ENCODE results near the gene FHIT.

Gene FHIT

DNA sequence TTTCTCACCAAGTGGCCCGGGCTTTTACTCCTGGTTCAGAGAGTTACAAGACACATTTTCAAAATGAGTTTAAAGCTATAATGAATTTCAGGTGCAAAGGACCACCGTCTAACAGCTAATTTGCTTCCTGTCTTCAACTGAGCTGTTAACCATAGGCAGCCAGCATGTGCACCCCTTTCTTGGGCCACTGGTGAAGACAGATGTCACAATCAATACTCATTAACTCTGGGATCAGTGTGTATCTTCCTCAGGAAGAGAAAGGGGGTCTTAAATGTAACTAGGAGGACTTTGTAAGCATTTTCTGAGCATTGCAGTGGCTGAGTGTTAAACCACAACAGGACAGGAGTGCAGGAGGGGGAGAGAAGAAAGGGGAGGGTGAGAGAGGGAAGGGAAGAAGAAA, 1450.8 kb downstream of the FHIT start:
- no peak for DNase-seq (ENCODE audit: low read depth, low spot score)

DNA sequence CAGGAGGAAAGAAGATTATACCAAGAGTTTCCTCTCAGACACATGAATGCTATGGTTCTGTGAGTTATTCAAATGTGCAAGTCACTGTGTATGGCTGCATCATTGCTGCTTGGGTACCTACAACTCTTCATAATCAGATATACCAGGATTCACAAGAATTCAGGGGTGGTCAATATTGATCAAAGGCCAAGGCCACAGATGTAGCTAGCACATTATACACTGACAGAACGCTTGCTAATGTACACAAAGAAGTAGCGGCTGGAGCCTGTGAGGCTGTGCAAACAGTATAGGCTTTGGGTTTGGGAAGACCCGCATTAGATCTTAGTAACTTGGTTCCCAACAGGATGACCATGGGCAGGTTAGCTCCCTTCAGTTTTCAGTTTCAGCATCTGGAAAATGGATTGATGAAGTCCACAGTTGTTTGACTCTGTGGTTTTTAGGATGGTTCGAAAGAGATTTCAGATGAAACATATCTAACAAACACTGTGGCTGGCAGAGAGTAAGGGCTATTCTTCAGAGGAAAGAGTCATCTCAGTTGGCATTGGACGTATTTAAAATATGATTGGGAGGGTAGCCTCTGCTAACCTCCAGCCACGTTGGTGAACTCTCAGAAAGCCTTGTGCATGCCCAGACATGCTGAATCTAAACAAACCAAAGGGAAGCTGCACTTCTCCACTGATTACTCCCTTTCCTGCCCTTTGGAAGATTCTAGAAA, 1452.7 kb downstream of the FHIT start:
- DNase-seq (ENCODE audit: low read depth, low spot score) = no peak

DNA sequence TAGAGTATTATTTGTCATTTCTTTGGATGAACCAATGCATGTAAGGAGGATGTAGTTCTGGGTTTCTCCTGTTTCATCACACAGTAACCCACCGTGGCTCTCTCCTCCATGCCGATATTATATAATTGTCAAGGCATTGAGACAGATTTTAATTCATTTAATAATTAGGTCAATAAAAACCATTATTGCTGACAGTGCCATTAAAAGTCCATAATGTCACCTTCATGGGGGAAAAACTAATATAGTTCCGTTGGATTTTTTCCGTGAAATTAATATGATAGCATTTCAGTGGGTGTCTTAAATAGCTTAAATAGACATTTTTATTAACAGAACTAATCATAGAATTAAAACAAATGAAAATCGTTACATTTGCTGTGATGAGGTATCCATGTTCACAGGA, 1453.7 kb downstream of the FHIT start:
- no peak for DNase-seq (ENCODE audit: low read depth, low spot score)

DNA sequence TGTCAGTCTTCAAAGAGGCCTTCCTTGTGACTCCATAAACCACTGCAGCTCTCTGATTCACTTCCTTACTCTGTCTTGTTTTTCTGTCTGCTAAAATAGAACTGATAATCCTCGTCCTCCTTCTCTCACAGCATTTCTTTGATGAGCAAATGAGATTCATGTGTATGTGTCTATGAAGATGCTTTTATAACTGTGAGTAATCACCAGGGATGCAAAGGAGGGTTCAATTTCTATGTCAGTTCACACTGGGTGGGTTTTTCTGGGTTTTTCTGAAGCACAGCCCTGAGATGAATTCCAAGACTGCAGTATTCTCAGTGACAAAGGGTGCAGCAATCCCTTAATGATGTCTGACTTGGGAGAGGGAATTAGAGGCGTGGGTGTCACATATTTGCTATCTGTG, 1454.8 kb downstream of the FHIT start:
- no peak for DNase-seq (ENCODE audit: low read depth, low spot score)

DNA sequence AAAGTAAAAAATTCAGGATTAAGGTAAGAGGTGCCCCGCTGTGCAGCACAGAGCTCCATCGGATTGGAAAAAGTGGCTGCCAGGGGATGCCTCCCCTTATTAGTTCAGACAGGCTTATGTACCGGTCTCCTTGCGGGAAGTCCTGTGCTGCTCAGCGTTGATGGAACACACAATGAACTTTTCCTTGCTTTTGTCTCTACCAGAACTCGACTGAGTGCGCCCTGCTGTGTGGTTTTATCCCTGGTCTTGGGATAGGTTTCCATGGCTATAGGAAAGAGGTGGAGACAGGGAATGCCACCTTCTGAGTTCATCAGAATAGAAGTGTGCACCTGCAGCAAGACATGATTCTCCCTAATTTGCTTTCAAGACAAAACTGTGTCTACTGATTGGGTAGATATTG, 1455.5 kb downstream of the FHIT start:
- no peak for DNase-seq (ENCODE audit: low read depth, low spot score)

DNA sequence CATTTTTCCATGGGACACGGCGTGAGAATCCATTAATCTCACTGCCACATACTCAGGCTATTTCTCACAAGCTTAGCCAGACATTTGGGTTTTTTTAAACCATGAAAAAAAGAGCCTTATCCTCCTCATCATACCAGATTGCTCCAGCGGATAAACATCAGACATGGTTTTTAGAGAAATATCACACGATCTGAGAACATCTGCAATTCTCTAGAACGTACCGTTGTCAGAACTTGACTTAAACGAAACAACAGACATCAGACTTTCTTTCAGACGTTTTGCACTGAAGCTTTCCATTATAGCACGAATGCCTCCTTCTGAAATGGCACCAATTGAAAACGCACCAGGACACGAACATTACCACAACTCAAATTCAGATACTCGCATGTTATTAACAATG, 1457.3 kb downstream of the FHIT start:
- no peak for DNase-seq (ENCODE audit: low read depth, low spot score)

DNA sequence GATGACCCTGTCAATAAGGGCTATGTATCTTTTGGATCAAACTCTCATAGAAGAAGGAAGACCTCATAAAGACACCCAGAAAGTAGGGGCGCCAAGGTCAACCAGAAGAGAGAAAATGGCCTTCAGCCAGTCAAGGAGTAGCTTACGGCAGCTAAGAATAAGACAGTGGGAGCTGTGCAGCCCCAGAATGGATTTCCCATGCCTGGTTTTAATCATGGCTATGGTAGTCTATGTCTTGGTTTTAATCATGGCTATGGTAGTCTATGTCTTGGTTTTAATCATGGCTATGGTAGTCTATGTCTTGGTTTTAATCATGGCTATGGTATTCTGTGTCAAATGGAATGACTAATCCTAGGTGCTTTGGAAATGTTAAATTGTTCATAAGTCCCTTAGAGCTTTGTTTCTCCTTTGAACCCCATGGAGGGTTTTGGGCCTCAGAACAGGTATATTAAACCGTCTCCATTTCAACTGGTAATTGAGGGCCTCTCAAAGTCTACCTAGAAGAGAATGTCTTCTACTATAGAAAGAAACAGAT, 1459.4 kb downstream of the FHIT start:
- DNase-seq (ENCODE audit: low read depth, low spot score) = no peak

- DNase-seq (ENCODE audit: low read depth, low spot score) = no peak
These were observed 1461.0 kb downstream of the FHIT start for GRCh38 chr3:59790241-59790640.

GRCh38 chr3:59788801-59789200, 1462.5 kb downstream of the FHIT start:
- no peak for DNase-seq (ENCODE audit: low read depth, low spot score)

DNA sequence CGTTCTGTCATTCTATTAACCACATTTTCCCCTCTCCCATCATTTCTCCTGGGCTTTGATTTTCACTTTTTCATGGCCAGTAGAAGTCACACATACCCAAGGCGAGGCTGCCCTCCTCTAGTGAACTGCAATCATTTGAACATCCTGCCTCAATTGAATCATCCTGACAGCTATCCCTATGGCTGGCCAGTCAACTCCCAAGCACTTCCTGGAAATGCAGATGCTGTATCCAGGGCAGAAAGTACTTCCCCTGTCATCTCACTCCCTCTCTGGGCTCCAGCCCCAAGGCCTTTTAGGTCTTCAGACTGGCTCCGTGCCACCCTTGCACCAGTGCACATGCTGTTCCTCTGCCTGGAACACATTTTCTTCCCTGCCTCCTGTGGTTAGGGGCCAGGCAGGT, 1463.1 kb downstream of the FHIT start:
- no peak for DNase-seq (ENCODE audit: low read depth, low spot score)

- DNase-seq (ENCODE audit: low read depth, low spot score) = no peak
These were observed 1464.9 kb downstream of the FHIT start for GRCh38 chr3:59786374-59786773.

DNA sequence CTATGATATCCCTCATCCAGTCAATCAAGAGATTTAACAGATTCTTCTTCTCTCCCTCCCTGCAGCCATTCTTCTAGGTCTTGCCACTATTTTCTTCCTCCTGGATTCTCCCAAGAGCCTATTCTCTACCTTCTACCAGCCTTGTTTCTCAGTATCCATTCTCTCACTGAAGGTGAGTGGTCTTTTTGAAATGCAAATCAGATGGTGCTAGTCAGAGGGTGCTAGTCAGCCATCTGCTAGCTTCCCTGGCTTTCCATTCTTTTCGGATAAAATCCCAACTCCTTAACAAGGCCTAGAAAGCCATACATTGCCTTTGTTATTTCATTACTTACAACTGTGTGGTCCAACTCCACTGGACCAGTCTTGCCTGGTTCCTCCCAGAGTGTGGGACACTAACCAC, 1467.1 kb downstream of the FHIT start:
- no peak for DNase-seq (ENCODE audit: low read depth, low spot score)

GRCh38 chr3:59783468-59783988, 1467.7 kb downstream of the FHIT start:
- DNase-seq (ENCODE audit: low read depth, low spot score) = no peak

GRCh38 chr3:59782664-59783063, 1468.6 kb downstream of the FHIT start:
- no peak for DNase-seq (ENCODE audit: low read depth, low spot score)

- no peak for DNase-seq (ENCODE audit: low read depth, low spot score)
These were observed 1471.0 kb downstream of the FHIT start for GRCh38 chr3:59780209-59780608.

- DNase-seq (ENCODE audit: low read depth, low spot score) = no peak
These were observed 1472.0 kb downstream of the FHIT start for GRCh38 chr3:59779260-59779659.

GRCh38 chr3:59777667-59778077, 1473.6 kb downstream of the FHIT start:
- no peak for DNase-seq (ENCODE audit: low read depth, low spot score)

GRCh38 chr3:59777066-59777465, 1474.2 kb downstream of the FHIT start:
- DNase-seq (ENCODE audit: low read depth, low spot score) = no peak

GRCh38 chr3:59775761-59776325, 1475.4 kb downstream of the FHIT start:
- DNase-seq (ENCODE audit: low read depth, low spot score) = no peak

DNA sequence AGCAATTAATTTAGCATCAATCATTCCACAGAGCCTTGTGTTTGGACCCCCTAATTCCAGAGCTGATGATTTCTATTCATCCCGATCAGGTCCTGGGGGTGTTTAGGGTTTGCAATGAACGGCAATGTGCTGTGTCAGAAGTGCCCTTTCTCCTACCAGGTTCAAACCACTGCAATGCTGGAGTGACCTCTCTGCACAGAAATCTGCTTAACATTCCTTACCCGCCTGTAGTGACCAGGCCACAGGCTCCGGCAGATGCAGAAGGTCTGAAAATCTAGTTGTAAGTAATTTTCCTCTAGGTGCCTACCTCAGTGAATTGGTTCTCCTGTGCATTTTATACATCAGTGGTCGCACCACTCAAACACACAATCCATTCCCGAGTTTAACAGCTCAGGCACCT, 1476.1 kb downstream of the FHIT start:
- DNase-seq (ENCODE audit: low read depth, low spot score) = no peak

DNA sequence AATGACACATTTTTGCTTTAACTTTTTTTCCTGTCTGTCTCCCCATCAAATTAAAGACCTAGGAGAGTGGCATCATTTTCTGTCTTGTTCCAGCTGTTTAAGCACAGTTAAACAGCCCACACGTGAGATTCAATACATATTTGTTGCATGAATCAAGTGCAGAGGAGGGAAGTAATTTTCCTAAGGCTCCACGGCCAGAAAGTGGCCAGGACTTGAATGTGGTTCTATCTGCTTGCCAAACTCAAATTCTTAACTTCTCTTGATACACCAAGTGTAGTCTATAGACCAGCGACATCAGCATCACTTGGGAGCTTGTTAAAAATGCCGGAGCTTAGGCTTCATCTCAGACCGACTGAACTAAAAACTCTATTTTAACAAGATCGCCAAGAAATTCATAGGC, 1476.6 kb downstream of the FHIT start:
- no peak for DNase-seq (ENCODE audit: low read depth, low spot score)

DNA sequence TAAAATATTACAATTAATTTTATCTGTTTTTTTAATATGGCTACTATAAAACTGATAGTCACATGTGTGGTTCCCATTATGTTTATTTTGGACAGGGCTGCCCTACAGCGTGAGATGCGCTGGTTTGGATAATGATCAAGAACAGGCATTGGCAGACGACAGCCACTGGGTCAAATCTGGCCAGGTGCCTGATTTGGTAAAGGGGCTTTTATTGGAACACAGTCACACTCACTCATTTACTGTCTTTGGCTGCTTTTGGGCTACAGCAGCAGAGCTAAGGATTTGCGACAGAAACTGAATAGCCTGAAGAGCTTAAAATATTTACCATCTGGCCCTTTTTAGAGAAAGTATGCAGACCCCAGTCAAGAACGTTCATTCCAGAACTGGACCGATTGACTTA, 1477.3 kb downstream of the FHIT start:
- DNase-seq (ENCODE audit: low read depth, low spot score) = no peak
